NCI-H748 (cell line): ENCODE measurements around the gene GAMT.
"Not testable (repeated sequence)": the region's sequence is repeated elsewhere in the genome, so short reads cannot be mapped to it uniquely, and the experiment has no call there.

Experiments
- DNase-seq: peaks from one replicate; lab custom pipeline; 2025; ENCODE audit not compliant: unreplicated experiment; lab: John Stamatoyannopoulos, UW

The GAMT gene

GRCh38 chr19:1401138-1401888, at the start of gene GAMT:
TSS of gene GAMT (minus strand) at chr19:1401542. CDS start at chr19:1401476, 66 bp downstream.
- peak; percentile 55 for DNase-seq

DNA sequence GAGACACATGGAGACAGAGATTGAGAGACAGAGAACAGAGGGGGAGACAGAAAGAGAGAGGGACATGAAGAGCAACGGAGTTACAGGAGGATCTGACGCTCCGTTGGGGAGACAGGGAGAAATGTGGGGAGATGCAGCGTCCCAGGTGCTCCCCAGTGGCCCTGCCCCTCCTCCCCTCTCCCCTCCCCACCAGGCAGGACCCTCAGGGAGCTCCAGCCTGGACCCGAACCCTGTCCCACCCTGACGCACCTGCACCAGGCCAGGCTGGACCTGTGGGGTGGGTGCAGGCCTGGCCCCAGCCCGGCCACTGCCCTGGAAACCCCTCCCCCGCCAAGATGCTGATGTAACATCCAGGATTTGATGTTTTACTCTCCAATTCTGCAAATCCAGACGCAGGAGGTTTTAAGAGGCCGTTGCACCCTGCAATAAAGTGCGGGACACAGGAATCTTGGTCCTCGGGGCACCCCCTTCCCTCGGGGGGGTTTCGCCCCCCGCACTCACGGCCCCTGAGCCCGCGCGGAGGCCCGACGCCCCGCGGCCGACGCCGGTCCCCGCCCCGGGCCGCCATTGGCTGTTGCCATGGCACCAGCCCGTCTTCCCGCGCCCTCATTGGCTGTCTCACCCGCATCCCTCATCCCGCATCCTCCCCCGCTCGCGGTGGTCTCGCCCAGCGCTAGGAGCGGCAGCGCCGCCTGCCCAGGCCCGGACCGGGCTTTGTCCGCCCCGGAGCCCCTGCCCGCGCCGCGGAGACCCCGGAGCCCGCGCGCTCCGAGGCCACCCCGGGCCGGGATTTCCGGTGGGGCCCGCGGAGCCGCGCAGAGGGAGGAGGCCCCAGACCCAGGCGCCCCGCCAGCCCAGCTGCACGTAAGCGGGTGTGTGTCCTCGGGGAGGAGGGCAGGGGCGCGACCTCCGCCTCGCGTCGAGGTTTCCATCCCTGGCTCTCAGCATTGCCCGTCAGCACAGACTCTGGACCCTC, 48.4 kb upstream of the GAMT start, which contains the start of gene APC2:
Gene APC2, plus strand, starts transcription at position 655 of the 976 bp plus-strand sequence. CDS start 2,881 bp downstream, outside the sequence.
- peak; percentile 90 for DNase-seq

GRCh38 chr19:1447944-1448343, 46.6 kb upstream of the GAMT start:
- DNase-seq, result no peak

- no peak for DNase-seq
Observed at GRCh38 chr19:1447504-1447903, 46.2 kb upstream of the GAMT start.

DNA sequence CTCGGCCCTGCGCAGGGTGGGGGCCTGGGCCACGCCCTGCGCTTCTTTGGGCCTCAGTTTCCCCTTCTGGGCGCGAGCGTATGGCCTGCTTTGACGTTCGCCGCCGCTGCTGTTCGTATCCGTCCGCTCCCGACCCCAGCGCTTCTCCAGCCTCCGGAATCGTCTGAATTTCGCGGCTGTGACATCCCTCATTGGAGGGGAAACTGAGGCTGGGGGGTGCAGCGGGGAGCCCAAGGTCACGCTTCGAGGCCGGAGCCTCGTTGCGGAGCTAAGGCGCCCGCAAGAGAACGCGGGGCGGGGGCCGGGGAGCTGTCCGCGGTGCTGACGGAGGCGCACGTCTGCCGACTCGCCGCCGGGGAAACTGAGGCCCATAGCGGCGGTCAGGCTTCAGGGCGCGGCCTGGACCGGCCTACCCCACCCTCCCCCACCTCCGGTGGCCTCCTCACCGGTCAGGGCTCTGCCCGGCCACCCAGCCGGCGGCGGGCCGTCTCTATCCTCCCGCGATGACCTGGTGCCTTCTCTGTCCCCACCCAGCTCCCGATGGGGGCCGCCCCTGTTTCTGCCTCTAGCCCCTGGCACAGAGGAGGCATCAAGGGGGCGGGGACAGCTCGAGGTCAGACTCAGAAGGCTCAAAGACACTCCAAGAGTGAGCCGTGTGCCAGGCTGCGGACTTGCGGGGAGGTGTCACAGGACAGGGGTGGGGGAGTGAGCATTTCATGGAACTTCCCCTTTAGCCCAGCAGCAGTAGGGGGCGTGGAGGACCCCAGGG, 45.6 kb upstream of the GAMT start:
- peak; percentile 18 for DNase-seq

GRCh38 chr19:1445932-1446712, 44.8 kb upstream of the GAMT start:
- DNase-seq, result peak; percentile 66

- DNase-seq, result peak; percentile 60
Observed at GRCh38 chr19:1445185-1445931, 44.0 kb upstream of the GAMT start.

DNA sequence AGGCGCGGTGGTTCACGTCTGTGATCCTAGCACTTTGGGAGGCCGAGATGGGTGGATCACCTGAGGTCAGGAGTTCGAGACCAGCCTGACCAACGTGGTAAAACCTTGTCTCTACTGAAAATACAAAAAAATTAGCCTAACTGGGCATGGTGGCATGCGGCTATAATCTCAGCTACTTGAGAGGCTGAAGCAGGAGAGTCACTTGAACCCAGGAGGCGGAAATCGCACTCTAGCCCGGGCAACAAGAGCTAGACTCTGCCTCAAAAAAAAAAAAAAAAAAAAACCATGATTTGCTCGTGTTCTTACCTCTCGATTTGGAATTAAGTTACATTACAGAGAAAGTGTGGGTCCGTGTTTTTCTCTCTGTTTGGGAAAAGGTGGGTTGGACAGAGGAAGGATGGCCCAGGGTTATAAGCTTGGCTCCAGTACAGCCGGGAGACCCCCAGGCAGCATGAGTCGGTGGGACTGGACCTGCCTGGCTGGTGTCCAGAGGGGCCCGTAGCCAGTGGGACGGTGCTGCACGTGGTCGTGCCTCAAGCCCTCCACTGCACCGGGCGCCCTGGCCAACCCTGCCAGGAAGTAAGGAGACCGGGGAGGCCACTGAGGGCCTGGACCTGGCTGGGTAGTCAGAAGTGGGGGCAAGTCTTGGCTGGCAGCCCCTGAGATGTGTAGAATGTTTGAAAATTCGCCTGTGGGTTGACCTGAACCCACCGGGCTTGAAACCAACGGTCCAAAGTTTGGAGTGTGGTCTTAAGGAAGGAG, 40.5 kb upstream of the GAMT start:
- DNase-seq, result no peak

GRCh38 chr19:1441022-1441426, 39.7 kb upstream of the GAMT start:
- no peak for DNase-seq

GRCh38 chr19:1440418-1440801, 39.1 kb upstream of the GAMT start:
- no peak for DNase-seq

DNA sequence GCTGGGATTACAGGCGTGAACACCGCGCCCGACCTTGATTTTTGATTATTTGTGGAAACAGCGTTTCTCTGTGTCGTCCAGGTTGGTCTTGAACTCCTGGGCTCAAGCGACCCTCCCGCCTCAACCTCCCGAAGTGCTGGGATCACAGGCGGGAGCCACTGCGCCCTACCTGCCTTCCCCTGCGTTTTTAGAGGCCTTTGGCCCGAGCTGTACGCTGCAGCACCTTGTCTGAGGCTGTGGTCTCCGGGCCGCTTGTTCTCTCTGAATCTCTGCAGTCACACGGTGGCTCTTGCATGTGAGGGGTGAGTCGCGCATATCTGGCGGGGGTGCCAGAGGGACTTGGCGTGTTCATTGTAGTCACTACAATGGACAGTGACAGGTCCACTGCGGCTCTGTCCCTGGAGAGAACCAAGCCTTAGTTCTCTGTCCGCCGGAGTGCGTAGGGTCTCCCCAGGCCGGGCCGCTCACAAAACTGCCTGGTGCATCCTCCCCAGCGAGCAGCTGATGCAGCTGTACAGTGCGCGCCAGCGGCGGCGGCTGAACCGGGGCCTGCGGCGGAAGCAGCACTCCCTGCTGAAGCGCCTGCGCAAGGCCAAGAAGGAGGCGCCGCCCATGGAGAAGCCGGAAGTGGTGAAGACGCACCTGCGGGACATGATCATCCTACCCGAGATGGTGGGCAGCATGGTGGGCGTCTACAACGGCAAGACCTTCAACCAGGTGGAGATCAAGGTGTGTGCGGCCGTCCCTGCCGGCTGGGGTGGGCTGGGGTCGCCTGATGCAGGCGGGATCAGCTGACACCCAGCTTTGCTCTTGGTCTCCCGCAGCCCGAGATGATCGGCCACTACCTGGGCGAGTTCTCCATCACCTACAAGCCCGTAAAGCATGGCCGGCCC, 38.4 kb upstream of the GAMT start:
- DNase-seq, result not testable (repeated sequence)

DNA sequence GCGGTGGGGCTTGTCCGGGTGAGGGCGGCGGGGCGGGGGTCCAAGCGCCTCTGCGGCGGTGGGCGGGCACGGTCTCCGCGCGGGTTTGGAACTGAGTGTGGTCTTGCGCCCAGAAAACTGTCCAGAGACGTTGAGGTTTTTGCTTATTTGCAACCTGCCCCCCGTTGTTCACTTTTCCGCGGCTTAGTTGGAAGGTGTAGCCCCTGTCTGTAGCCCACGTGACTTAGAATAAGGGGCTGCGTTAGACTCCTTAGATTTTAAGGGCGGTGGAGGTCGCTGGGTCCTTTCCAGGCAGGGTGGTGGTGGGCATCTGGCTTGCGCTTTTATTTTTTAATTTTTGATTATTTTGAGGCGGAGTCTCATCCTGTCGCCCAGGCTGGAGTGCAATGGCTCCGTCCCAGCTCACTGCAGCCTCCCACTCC, 37.6 kb upstream of the GAMT start:
- DNase-seq, result peak; percentile 32

DNA sequence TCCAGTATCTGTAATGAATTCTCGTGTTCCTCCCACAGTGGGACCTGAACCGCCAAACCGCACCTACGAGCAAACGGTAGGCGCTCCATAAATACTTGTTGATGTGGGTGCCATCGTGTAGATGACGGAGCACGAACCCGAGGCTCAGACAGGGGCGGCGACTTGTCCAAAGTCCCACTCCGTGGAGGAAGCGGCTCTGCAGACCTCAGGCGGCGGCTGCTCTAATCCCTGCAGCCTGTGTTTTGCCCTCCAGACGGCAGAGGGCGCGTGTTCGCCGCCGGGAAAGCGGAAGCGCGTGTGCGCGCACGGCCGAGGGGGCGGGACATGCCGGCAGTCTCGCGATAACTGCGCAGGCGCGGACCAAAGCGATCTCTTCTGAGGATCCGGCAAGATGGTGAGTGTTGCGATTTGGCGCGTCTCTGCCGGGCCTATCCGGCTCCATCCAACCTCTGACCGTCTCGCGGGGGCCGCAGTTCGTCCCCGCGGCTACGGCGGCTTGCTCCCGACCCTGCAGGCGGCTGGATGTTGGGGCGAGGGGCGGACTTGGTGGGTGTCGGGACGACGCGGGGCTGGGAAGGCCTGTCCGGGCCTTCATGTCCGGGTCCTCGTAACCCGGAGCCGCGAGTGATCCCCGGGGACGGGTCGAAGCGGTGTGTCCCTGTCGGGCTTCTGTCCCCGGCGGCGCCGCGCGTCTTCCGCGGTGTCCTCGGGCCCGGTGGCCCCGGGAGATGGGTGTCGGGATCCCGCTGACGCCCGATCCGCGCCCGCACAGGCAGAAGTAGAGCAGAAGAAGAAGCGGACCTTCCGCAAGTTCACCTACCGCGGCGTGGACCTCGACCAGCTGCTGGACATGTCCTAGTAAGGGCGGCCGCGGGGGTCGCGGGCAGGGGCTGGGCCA, 36.9 kb upstream of the GAMT start, which contains the start of gene RPS15:
Gene RPS15, plus strand, starts transcription at position 362 of the 898 bp plus-strand sequence. Its CDS starts 30 bp downstream, at position 392.
- DNase-seq, result peak; percentile 89

DNA sequence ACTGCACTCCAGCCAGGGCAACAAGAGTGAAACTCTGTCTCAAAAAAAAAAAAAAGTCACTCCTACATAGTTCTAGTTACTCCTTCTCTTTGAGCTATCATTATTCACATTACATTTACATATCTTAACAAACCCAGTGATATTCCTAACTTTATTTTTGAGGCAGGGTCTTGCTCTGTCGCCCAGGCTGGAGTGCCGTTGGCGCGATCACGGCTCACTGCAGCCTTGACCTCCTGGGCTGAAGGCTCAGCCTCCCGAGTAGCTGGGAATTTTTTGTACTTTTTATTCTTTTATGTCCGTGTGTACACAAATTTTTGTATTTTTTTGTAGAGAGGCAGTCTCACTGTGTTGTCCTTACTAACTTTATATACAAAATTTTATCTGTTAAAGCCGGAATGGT, 36.3 kb upstream of the GAMT start:
- no peak for DNase-seq

- DNase-seq, result no peak
Observed at GRCh38 chr19:1435378-1435989, 34.1 kb upstream of the GAMT start.

DNA sequence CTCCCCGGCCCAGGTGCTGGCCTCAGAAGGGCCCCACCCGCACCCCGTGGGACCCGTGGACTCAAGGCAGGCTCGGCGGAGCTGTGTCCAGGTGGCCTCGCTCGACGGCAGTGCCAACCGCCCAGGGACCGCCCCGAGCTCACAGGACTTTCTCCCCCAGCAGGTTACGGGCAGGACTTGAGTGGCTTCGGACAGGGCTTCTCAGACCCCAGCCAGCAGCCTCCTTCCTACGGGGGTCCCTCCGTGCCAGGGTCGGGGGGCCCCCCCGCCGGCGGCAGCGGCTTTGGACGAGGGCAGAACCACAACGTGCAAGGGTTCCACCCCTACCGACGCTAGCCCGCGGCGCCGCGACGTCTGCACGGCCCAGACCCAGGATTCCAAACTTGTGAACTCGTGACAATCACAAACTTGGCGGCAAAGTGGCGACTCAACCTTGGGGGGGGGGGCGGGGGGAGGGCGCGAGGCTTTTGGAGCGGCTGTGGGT, 33.3 kb upstream of the GAMT start:
- DNase-seq, result no peak
